HFFc6 (cell line): ENCODE data around the gene SMPDL3B. TPM values are rescaled to one million over a fixed set of nuclear protein-coding genes. Genes with fewer than 3 reads are reported as not detected.

ENCODE experiments used
- DNase-seq: peaks from one replicate; pipeline ENCODE4 v3.0.0-alpha.2; 2018
- H3K27ac Mint-ChIP-seq: 2 replicates; pipeline ENCODE4 v1.8.0; 2020; ENCODE audit warnings: mild to moderate bottlenecking, mixed read lengths
- H3K27me3 Mint-ChIP-seq: 2 replicates; pipeline ENCODE4 v1.8.0; 2021; ENCODE audit warnings: mild to moderate bottlenecking, moderate library complexity, mixed read lengths; ENCODE audit not compliant: insufficient read depth
- H3K36me3 Mint-ChIP-seq: 2 replicates; pipeline ENCODE4 v1.8.0; 2021; ENCODE audit warnings: low read depth, mixed read lengths
- H3K4me1 Mint-ChIP-seq: 2 replicates; pipeline ENCODE4 v1.8.0; 2020; ENCODE audit warnings: low read depth, mixed read lengths
- H3K4me3 Mint-ChIP-seq: 2 replicates; pipeline ENCODE4 v1.8.0; 2020; ENCODE audit warnings: mild to moderate bottlenecking, moderate library complexity, mixed read lengths
- H3K9me3 Mint-ChIP-seq: 2 replicates; pipeline ENCODE4 v1.8.0; 2020; ENCODE audit warnings: mild to moderate bottlenecking, mixed read lengths
- total RNA-seq, 6 experiments: library from RNA; stranded (reverse); fragmentation: NEBNext Ultra II Directional; extraction: Animal tissue kit (Norgen Biotek cat#: 25700); gene quantifications; 2 replicates in 1 of 6; 3 replicates in 5 of 6; pipeline ENCODE4 v1.2.3, GENCODE V29; 2021
- TF ChIP-seq, protein P1 (sequence below): fragments of 200-600 bp; sonication (generic); IDR thresholded peaks from 2 replicates; pipeline ENCODE4 v1.5.0; 2021; ENCODE audit warnings: antibody characterized with exemption, mild to moderate bottlenecking

Gene SMPDL3B
- total RNA-seq, 6 experiments from 2014 or later = not detected

- Mint-ChIP-seq H3K4me1 (no peaks in the 10 kb centered on the region; the same call in 1 of the 2 replicates), H3K9me3 (no peaks in the 10 kb centered on the region), H3K27me3 (peaks cover 2% of the 10 kb centered on the region; the same call in 1 of the 2 replicates), H3K36me3 (no peaks in the 10 kb centered on the region), H3K4me3 (no peak overlapping the region), H3K27ac (peak overlapping the region; percentile 79)
- TF ChIP-seq, protein P1, sequence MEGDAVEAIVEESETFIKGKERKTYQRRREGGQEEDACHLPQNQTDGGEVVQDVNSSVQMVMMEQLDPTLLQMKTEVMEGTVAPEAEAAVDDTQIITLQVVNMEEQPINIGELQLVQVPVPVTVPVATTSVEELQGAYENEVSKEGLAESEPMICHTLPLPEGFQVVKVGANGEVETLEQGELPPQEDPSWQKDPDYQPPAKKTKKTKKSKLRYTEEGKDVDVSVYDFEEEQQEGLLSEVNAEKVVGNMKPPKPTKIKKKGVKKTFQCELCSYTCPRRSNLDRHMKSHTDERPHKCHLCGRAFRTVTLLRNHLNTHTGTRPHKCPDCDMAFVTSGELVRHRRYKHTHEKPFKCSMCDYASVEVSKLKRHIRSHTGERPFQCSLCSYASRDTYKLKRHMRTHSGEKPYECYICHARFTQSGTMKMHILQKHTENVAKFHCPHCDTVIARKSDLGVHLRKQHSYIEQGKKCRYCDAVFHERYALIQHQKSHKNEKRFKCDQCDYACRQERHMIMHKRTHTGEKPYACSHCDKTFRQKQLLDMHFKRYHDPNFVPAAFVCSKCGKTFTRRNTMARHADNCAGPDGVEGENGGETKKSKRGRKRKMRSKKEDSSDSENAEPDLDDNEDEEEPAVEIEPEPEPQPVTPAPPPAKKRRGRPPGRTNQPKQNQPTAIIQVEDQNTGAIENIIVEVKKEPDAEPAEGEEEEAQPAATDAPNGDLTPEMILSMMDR = no peak
- peak; percentile 16 for DNase-seq
Measured at GRCh38 chr1:27980216-27980845, 45.5 kb downstream of the SMPDL3B start.

- H3K4me3 Mint-ChIP-seq = no peak overlapping the region
- DNase-seq = no peak
- TF ChIP-seq, protein P1 = no peak
- H3K27me3 Mint-ChIP-seq = peaks cover 2% of the 10 kb centered on the region; the same call in 1 of the 2 replicates
- no peaks in the 10 kb centered on the region for H3K9me3 Mint-ChIP-seq
- no peaks in the 10 kb centered on the region for H3K36me3 Mint-ChIP-seq
- peak overlapping the region; percentile 79 for H3K27ac Mint-ChIP-seq
- no peaks in the 10 kb centered on the region; the same call in 1 of the 2 replicates for H3K4me1 Mint-ChIP-seq
Measured at GRCh38 chr1:27981145-27981544, 46.3 kb downstream of the SMPDL3B start.

DNA sequence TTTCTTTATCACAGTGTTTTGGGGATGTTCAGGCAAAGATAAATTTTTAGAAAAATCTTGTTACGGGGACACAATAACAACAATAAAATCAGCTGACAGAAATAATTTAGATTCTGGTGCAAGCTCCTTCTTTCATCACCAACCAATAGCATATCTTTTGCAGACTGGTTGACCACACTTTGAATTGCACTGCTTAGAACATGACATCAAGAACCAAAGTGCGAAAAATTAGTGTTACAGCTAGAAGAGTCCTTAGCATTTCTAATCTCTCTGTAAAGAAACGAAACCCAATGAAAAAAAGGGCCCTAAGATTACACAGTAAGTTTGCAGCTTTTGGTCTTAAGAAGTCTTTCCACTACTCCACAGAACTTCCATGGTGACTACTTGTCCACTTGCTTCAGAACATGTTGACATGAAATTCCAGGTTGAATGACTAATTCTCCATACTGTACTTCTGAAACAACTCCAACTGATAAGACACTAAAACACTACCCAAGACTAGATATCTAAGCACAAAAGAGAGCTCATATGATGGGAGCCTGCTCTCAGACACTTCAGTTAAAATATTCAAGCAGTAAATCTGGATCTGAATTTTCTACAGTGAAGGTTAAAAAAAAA, 56.2 kb downstream of the SMPDL3B start:
- Mint-ChIP-seq H3K9me3 (no peaks in the 10 kb centered on the region), H3K4me3 (no peak overlapping the region), H3K27ac (no peak overlapping the region), H3K27me3 (no peaks in the 10 kb centered on the region; the same call in 1 of the 2 replicates), H3K36me3 (peaks cover 39% of the 10 kb centered on the region), H3K4me1 (peaks cover 11% of the 10 kb centered on the region)
- no peak for DNase-seq
- TF ChIP-seq, protein P1 = no peak

DNA sequence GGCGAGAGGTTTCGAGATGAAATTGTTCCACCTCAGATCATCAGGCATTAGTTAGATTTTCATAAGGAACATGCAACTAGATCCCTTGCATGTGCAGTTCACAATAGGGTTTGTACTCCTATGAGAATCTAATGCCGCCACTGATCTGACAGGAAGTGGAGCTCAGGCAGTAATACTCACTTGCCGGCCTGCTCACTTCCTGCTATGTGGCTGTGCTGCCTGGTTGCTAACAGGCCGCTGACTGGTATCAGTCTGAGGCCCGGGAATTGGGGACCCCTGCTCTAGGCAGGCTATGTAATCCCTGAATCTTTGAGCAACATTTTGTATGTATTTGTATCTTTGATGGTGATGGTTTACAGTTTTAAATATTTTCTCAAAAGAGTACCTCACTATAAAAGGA, 57.5 kb downstream of the SMPDL3B start:
- Mint-ChIP-seq H3K9me3 (no peaks in the 10 kb centered on the region), H3K4me3 (no peak overlapping the region), H3K36me3 (peaks cover 34% of the 10 kb centered on the region), H3K27ac (no peak overlapping the region), H3K27me3 (no peaks in the 10 kb centered on the region; the same call in 1 of the 2 replicates), H3K4me1 (peaks cover 11% of the 10 kb centered on the region)
- TF ChIP-seq, protein P1 = no peak
- no peak for DNase-seq

GRCh38 chr1:27993241-27993640, 58.4 kb downstream of the SMPDL3B start:
- Mint-ChIP-seq H3K4me3 (no peak overlapping the region), H3K36me3 (peaks cover 36% of the 10 kb centered on the region), H3K27ac (no peak overlapping the region), H3K4me1 (peaks cover 11% of the 10 kb centered on the region), H3K9me3 (no peaks in the 10 kb centered on the region), H3K27me3 (no peaks in the 10 kb centered on the region; the same call in 1 of the 2 replicates)
- TF ChIP-seq, protein P1 = no peak
- DNase-seq = no peak
